HG03342 (cell line): ENCODE measurements around the gene NEU2.
"Not testable (repeated sequence)": the region's sequence is repeated elsewhere in the genome, so short reads cannot be mapped to it uniquely, and the experiment has no call there.

Experiments used
- ATAC-seq: cut with Tn5 transposase; IDR thresholded peaks from one replicate; pipeline ENCODE4 v1.9.1; 2021; ENCODE audit warnings: mild to moderate bottlenecking, moderate library complexity; ENCODE audit not compliant: unreplicated experiment

The NEU2 gene

DNA sequence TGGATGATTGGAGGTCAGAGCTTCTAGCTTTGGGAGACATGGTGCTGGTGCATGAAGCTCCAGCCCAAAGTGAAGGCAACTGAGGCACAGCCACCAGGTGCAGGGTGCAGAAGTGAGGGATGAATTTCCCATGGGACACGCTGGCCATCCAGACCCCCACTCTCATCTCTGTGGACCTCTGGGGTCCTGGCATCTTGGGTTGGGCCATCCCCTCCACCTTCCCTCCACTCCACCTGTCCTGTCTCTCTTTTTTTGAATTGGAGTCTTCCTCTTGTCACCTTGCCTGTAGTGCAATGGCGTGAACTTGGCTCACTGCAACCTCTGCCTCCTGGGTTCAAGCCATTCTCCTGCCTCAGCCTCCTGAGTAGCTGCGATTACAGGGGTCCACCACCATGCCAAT lies 22.8 kb upstream of the NEU2 start:
- ATAC-seq: no peak

DNA sequence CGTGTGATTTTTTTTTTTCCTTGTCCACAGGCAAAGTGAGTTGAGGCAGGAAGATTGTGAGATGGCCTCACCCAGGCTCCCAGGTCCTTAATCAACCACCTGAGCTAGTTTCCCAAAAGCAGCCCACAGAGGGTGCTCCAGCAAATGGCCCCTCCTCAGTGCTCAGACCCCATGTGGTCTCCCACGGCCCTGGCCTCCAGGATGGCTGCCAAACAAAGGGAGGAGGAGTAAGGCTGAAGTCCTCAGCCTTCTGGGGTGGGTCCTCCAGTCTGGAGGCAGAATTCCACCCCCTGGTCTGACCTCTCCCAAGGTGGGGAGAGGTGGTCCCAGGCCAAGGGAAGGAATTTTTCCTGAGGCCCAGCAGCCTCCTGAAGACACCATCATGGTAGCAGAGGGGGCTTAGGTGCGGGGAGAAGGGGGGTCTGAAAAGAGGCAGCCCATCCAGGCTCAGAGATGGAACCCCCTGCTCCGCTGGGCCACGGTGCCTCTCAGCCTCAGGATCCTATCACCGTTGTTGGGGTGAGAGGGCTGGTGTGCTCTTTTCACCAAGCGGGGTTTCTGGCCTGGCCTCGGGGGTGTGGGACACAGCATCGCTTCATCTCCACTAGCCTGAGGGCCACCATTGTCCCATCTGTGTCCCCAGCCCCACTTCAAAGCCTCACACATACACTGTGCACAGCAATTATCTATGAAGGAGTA lies 21.8 kb upstream of the NEU2 start:
- ATAC-seq: no peak

DNA sequence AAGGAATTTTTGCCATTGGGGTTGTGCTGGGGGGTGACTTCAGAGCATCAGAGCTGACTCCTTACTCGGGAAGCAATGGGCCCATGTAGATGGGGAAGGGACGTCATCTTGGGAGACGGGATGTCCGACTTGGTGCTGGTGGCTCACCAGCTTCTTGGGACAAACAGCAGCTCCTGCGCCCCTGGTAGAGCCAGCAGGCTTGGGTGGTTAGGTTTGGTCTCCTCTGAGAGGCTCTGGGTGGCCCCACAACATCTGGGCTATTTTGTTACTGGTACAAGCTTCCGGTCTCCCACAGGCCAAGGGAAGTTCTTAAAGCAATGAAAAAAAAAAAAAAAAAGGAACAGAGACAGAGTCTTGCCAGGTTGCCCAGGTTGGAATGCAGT lies 21.2 kb upstream of the NEU2 start:
- ATAC-seq: no peak

DNA sequence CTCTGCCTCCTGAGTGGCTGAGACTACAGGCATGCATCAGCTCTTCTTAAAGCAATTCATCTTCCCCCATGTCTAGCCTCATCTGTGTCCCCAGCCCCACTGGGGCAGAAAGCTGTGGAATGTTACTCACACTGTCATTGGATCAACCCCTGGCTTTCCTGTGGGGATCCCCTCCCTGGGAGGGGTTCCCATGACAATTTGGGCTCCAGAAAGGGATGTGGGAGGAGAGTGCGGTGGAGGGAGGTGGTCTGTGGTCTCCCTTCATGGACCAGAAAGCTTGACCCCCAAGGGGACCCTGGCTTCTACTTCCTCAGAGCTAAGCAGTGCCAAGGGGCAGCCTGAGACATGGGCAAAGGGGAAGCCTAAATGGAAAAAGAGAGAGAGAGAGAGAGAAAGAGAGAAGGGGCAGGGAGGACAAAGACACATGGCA lies 20.8 kb upstream of the NEU2 start:
- no peak for ATAC-seq

DNA sequence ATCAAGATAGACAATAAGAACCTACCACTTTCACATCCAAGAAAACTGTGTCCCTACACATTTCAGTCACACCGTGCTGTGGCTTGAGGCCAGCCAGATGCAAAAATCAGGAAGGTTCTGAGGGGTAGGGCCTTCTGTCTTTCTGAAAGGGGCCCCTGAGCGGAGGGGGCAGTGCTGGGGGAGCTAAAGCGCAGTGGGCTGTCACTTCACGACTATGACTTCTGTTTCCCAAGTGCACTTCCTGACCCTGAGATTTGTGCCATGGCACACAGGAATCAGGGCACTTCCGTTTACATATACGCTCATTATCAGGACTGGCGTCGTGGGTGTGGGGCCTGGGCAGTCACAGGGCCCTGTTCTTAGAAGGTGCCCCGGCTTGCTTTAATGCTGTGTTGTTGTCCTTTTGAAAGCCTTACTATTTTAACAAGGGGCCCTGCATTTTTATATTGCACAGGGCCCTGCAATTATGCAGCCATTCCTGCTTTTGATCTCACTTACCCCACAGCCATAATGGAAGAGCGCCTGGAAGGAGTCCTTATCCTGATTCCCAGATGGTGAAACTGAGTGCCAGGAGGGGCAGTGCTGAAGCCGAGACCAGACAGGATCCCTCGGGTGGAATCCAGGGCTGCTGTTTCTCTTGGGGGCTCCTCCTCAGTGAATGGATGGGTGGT lies 20.0 kb upstream of the NEU2 start:
- ATAC-seq: no peak

DNA sequence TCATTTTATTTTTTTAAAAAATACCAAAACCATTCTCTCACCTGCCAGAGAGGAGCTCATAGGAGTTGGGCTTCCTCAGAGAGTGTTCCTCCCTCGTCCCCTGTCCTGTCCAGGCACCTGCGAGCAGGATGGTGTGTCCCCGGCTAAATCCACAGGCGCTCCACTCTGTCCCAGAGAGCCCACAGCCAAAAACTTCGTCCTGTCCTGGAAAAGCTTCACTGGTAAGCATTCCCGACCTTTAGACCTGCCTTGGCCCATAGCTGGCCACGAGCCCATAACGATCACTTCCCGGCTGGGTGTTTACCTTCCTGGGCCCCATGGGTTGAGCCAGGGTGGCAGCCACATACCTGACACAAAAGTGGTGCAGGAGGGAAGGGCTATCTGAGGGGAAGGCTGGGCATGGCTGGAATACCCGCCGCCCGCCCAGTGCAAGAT lies 19.4 kb upstream of the NEU2 start, which contains the start of gene NGEF:
TSS of gene NGEF (minus strand) at position 230 of the 435 bp plus-strand sequence. CDS start 38,366 bp downstream, outside the sequence.
- no peak for ATAC-seq

DNA sequence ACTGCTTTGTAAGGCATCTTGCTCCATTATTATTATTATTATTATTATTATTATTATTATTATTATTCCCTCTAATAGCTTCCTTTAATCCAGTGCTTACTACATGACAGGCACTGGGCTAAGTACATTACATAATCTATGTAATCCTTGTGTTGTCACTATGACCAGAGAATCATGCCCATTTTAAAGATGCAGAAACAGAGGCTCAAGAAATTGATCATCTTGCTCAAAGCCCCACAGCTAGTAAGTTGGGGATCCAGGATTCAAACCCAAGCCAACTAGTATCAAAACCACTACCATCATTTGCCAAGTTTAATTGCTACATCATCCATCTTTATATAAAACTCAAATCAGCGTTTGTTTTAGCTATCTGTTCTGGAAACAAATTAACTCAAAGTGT lies 18.8 kb upstream of the NEU2 start:
- no peak for ATAC-seq

DNA sequence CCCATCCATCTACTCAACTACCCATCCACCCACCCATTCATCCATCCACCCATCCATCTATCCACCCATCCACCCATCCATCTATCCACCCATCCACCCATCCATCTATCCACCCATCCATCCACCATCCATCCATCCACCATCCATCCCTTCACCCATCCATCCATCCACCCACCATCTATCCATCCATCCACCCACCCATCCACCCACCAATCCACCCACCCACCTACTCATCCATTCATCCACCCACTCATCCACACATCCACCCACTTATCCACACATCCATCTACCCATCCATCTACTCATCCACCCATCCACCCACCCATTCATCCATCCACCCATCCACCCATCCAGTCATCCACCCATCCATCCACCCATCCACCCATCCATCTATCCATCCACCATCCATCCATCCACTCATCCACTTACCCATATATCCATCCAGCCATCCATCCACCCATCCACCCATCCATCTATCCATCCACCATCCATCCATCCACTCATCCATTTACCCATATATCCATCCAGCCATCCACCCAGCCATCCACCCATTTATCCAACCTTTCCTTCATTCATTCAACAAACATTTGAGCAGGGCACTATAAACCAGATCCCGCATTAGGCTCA lies 17.3 kb upstream of the NEU2 start:
- no peak for ATAC-seq

DNA sequence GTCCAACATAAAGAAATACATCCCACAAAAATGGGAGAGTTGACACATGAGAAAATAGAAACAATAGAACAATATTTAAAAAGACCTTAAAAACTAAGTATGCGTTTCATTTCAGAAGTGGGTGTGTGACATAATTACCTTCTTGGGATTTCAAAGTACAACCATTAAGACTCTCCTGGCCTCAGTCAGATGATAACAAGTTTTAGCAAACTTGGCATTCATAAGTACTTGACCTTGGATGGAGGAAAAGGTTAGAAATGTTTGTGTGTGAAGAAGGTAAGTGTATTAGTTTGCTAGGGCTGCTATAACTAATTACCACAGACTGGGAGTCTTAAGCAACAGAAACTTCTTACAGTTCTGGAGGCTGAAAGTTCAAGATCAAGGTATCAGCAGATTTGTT lies 14.5 kb upstream of the NEU2 start:
- no peak for ATAC-seq

DNA sequence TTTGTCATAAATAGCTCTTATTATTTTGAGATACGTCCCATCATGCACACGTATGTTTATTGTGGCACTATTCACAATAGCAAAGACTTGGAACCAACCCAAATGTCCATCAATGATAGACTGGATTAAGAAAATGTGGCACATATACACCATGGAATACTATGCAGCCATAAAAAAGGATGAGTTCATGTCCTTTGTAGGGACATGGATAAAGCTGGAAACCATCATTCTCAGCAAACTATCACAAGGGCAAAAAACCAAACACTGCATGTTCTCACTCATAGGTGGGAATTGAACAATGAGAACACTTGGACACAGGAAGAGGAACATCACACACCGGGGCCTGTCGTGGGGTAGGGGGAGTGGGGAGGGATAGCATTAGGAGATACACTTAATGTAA lies 12.9 kb upstream of the NEU2 start:
- not testable (repeated sequence) for ATAC-seq

DNA sequence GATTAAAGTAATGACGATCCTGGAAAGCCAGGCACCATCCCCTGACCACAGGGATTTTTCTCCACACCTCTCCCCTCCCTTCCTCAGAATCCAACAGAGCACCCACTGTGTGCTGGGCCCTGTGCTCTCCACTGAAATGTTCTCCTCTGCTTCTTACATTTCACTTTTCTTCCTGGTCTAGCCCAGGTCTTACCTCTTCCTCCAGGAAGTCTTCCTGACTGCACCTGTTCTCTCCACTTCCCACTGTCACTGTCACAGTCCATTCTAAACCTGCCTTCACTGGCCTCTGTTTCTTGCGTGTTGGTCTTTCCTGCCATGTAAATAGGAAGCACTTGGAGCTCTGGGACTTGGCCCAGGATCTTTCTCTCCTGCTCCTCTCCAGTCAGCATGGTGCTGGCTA lies 12.0 kb upstream of the NEU2 start:
- ATAC-seq: no peak

DNA sequence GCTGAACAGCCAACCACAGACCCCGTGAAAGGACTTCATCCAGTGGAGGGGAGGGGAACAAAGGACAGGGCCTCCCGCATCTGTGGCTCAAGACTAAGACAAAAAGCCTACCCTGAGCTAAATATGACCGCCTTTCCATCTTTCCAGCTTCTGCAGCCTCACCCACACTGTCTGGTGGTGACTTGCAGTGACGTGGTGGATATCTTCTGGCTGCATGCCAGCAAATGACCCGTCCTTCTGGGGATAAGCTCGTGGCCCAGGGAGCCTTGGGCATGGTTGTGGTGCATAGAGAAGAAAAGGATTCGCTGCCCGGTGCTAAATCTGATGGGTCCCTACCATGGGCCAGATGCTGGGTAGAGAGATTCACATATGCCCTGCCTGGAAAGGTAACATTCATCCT lies 10.7 kb upstream of the NEU2 start:
- no peak for ATAC-seq

DNA sequence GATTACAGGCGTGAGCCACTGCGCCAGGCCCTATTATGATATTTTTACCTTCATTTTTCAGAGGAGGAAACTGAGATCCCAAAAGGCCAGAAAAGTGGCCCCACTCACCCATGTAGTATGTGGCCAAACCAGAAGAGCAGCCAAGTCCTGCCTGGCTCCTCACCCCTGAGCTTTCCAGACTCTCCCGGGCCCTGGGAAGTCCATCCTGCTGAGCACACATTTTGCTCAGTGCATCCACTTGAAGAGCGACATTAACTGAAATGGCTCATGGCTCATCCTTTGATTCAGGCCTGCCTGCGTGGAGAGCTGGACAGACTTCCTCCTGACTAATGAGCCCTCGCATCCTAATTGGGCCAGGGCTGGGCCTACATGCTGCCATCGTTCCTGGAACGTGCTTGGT lies 9.9 kb upstream of the NEU2 start:
- no peak for ATAC-seq

DNA sequence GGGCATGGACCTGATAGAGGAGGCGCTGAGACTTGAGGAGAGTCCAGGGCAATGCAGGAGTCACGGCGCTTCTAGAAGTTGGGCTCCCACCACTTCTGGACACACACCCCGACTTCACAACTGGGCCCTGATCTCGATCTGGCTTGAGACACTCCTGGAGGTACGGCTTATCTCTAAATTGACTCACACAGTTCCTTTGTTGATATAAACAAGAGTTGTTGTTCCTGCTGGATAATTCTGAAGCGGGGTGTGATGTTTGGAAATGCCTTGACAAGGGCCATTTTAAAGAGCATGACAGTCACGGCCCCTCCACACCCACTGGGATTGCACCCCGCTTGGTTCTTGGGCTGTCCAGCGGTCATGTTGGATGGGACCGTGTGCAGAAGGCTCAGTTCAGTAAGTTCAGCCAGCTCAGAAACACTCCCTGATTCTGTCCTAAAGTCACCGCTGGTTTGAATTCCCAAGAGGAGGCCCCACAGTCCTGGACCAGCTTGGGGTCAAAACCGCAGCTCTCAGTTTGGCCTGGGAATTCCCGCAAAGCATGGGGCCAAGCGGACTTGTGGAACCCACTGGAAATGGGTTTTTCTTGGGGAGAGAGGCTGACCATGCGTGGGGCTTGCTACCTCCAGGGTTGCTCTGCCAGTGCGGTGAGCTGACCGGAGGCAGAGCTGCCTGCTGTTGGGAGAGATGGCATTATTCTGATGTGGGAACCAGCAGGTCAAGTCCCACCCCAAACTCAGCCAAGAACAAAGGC lies 9.3 kb upstream of the NEU2 start:
- no peak for ATAC-seq

DNA sequence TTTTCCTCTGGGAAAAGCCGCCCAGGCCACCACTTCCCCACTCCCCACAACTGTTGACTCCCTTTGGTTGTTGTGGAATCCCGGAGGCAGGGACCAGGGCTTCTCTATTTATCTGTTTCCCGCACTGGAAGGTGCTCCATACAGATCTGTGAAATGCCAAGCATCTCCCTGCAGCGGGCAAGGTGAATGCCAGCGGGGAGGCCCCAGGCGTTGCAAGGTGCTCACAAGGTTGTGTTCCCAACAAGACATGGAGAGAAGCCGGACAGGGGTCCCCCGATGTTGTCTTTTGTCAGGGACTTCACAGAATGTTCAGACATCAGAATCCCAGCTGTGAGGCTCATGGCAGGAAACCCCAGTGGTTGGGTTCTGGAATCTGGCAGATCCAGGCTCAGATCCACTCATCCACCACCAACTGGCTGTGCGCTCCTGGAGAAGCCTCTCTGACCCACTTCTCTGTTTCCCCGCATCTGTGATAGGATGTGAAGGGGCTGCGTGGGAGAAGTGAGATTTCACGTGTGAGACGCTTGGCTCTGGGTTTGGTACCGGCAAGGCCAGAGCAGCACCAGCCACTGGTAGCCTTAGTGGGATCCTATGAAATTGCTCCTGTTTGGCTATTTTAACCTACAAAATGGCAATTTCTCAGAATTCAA lies 8.6 kb upstream of the NEU2 start:
- no peak for ATAC-seq

DNA sequence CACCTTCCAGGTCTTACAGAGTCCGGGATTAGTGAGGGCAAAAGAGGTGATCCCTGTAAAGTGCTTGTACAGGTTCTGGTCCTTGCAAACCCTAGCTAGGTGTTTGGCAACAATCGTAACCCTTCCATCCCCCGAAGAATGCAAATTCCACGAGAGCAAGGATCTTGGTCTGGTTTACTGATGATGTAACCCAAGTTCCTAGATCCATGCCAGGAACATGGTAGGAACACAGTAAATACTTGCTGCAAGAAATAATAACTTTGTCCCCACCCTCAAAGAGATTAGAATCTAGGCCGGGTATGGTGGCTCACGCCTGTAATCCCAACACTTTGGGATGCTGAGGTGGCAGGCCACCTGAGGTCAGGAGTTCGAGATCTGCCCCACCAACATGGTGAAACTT lies 6.8 kb upstream of the NEU2 start:
- ATAC-seq: no peak

DNA sequence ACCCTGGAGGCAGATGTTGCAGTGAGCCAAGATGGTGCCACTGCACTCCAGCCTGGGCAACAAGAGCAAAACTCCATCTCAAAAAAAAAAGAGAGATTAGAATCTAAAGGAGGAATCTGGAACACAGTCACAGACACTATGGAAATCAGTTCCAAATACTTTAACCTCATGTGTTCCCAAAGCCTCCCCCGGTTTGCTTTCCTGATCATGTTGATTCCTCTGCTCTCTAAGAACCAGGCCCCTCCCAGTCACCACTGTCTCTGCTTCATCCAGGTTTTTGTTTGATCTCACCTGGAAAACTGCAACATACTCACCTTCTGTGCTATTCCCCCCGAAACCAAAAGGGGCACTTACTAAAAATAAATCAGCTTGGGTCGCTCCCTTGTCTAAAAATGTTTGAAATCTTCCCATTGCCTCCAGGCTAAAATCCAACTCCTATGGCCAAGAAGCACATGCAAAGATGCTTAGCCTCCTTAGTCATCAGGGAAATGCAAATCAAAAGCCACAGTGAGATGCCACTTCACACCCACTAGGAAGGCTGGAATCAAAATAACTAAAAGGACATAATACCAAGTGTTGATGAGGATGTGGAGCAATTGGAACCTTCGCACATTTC lies 6.2 kb upstream of the NEU2 start:
- ATAC-seq: no peak

DNA sequence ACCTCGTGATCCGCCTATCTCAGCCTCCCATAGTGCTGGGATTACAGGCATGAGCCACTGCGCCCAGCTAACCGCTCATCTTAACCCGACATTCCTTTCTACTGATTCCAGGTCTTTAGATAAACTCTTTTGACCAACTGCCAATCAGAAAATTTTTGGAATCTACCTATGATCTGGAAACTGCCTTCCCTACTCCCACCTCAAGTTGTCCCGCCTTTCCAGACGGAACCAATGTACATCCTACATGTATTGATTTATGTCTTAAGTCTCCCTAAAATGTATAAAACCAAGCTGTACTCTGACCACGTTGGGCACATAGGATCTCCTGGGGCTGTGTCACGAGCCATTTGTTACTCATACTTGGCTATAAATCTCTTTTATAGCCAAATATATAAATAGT lies 3.2 kb upstream of the NEU2 start:
- no peak for ATAC-seq

DNA sequence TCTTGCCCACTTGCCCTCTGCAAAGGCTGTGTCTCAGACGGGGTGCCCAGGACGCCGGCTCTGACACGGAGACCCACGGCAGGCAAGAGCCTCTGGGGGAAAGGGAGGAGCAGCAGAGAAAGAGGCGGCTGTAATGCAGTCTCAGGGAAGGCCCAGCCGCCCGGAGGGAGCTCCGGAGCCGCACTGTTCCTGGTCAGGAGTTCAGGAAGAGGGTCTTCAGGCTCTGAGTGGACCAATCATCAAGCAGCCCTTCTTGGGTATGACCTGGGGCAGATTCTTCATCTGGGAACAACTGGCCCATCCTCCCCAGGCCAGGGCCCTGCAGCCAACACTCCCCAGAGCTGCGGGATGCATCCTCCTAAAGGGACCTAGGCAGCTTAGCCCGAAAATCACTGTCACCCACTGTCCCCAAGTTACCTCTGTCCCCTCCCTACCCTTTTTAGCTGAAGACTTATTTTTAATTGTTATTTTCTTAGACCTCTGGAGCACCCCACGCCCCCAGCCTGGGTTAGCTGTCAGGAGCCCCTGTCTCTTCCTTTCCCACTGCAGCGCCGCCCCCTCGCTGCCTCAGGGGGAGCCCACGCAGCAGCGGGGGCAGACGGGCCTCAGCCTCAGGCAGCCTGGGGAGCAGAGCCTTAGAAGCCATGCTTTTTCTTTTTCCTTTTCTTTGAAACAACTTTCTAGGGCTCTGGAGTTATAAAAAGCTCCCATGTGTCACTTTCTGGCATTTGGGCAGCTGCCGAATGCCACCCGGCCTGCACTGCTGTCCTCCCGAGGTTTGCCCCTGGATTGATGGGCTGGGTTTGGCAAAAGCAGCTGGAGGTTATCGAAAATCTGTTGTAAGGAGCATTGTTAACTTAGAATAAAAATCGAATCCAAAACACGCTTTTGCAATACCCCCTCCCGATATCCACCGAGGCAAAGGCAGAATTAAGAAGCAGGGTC lies 644 bp upstream of the NEU2 start:
- no peak for ATAC-seq
